HG02884 (cell line): Measurements from ENCODE around the gene LIPI.
"Not testable (repeated sequence)": the region's sequence is repeated elsewhere in the genome, so short reads cannot be mapped to it uniquely, and the experiment has no call there.

Source experiments
- ATAC-seq: cut with Tn5 transposase; IDR thresholded peaks from one replicate; pipeline ENCODE4 v1.9.1; 2021; ENCODE audit warnings: mild to moderate bottlenecking, moderate library complexity; ENCODE audit not compliant: unreplicated experiment

LIPI gene

GRCh38 chr21:14075346-14076142 is 135.2 kb downstream of the LIPI start:
- no peak for ATAC-seq

DNA sequence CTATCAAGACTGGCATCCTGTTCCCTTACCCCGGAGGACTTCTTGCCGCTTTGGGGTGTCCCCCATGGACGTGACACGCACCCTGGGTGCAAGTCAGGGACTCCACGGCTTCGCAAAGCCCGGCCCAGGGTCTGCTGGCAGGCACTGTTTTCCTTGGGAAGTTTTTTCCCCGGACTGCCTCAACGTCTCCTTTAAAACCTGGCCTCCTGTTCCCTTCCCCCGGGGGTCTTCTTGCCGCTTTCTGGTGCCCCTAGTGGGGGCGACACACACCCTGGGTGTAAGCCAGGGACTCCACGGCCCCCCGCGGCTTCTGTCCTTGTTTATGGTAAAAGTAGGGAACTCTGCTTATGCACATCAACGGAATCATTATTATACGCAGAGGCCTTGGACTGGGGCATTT is 136.6 kb downstream of the LIPI start:
- ATAC-seq = no peak

- ATAC-seq = no peak
These were observed 137.1 kb downstream of the LIPI start for GRCh38 chr21:14073615-14074014.

GRCh38 chr21:14072761-14073535 is 137.8 kb downstream of the LIPI start:
- ATAC-seq = no peak

DNA sequence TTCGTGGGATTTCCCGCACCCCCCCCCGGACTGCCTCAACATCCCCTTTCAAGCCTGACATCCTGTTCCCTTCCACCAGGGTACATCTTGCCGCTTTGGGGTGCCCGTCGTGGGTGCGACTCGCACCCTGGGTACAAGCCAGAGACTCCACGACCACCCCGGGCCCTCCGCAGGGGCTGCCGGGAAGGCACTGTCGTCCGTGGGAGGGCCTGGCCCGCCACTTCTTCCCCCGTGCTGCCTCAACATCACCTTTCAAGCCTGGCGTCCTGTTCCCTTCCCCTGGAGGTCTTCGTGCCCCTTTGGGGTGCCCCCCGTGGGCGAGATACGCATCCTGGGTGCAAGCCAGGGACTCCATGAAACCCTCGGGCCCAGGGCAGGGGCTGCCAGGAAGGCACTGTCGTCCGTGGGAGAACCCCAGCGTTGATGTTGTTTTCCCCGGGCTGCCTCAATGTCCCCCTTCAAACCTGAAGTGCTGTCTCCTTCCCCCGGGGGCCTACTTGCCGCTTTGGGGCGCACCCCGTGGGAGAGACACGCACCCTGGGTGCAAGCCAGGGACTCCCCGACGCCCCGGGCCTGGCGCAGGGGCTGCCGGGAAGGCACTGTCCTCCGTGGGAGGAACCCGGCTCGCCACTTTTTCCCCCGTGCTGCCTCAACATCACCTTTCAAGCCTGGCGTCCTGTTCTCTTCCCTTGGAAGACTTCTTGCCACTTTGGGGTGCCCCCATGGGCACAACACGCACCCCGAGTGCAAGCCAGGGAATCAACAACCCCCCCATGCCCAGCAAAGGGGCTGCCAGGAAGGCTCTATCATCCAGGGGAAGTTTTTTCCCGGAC is 138.6 kb downstream of the LIPI start:
- ATAC-seq = no peak

GRCh38 chr21:14070968-14071367 is 139.8 kb downstream of the LIPI start:
- no peak for ATAC-seq

GRCh38 chr21:14070049-14070893 is 140.5 kb downstream of the LIPI start:
- no peak for ATAC-seq

- ATAC-seq = no peak
These were observed 146.5 kb downstream of the LIPI start for GRCh38 chr21:14064296-14064645.

- not testable (repeated sequence) for ATAC-seq
These were observed 147.0 kb downstream of the LIPI start for GRCh38 chr21:14063620-14064295.

DNA sequence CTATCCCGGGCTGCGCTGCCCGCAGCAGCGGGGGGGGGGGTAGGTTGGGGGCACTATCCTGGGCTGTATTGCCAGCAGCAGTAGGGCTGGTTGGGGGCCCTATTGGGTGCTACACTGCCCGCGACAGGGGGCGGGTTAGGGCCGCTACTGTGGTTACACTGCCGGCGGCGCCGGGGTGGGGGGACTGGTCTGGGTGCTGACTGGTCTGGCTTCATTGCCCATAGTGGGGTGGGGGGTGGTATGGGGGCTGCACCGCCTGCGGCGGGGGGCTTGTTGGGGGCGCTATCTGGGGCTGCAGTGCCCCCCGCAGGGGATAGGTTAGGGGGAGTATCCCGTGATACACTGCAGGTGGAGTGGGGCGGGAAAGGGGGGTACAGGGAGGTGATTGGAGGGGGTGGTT is 148.1 kb downstream of the LIPI start:
- not testable (repeated sequence) for ATAC-seq

DNA sequence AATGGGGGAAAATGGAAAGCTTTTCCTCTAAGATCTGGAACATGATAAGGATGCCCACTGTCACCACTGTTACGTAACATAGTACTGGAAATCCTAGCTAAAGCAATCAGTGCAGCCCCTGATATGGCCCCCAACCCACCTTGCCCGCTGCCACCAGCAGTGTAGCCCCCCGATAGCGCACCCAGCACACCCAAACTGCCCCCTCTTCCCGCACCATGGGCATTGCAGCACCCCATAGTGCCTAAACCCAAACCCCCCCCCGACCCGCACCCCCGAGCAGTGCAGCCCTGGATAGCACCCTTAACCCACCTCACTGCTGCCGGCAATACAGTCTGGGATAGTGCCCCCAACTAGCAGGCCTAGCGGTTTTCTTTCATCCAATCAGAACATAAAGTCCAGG is 148.9 kb downstream of the LIPI start:
- ATAC-seq = not testable (repeated sequence)

DNA sequence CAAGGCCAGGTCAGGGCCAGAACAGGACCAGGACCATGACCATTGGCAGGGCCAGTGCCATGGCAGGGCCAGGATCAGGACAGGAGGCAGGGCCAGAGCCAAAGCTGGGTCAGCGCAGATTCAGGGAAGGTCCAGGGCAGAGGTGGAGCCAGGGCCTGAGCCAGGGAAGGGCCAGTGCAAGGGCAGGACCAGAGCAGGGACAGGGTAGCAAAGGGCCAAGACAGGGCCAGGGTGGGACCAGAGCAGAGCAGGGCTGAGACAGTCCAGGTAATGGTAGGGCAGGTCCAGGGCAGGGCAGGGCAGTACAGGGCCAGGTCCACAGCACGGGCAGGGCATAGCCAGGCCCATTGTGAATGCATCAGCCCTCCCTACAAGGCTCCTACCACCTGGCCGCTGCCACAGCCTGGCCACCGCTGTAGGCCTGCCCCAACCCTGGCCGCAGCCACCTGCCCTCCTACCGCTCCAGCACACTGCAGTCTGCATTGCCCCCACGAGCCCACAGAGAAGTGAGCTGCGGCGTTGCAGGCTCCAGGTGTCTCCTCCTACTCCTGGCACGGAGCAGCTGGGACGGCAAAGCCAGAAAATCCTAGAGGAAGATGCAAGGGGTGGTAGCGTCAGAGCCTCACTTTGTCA is 151.6 kb downstream of the LIPI start:
- not testable (repeated sequence) for ATAC-seq
